ENCODE measurements around the gene NIPSNAP2.
"Not testable (repeated sequence)": the region's sequence is repeated elsewhere in the genome, so short reads cannot be mapped to it uniquely, and the experiment has no call there.

NIPSNAP2 gene

GRCh38 chr7:55996856-55997500, 32.6 kb downstream of the NIPSNAP2 start:
- POLR2A ChIA-PET = no interaction called here
- TF ChIP-seq TARDBP (IDR thresholded peaks at IDR 0.05) = no peak
- no peak for TF ChIP-seq CTBP1 (IDR thresholded peaks at IDR 0.05; ENCODE audit: borderline replicate concordance)
- TF ChIP-seq L3MBTL2 (conservative IDR thresholded peaks at IDR 0.05) = no peak
- TF ChIP-seq ZNF384 (IDR thresholded peaks at IDR 0.05) = no peak
- no peak for TF ChIP-seq SUZ12 (IDR thresholded peaks at IDR 0.05)
- no peak for TF ChIP-seq HDGF (IDR thresholded peaks at IDR 0.05; ENCODE audit: borderline replicate concordance)
- TF ChIP-seq ELF4 (IDR thresholded peaks at IDR 0.05) = no peak
- no peak for TF ChIP-seq FOXK2 (IDR thresholded peaks at IDR 0.05)
- TF ChIP-seq FOXM1 (IDR thresholded peaks at IDR 0.05; ENCODE audit: borderline replicate concordance) = no peak
- CTCF ChIA-PET = no interaction called here
- no peak for DNase-seq (ENCODE audit: extremely low spot score)

- TF ChIP-seq HDGF (IDR thresholded peaks at IDR 0.05; ENCODE audit: borderline replicate concordance) (no peak), NFRKB (IDR thresholded peaks at IDR 0.05) (no peak), LEF1 (IDR thresholded peaks at IDR 0.05; ENCODE audit: borderline replicate concordance) (no peak), L3MBTL2 (conservative IDR thresholded peaks at IDR 0.05) (no peak), FOXA1 (IDR thresholded peaks at IDR 0.05) (no peak), PKNOX1 (IDR thresholded peaks at IDR 0.05) (no peak), SUZ12 (IDR thresholded peaks at IDR 0.05) (no peak), FOXM1 (IDR thresholded peaks at IDR 0.05; ENCODE audit: borderline replicate concordance) (no peak), CTBP1 (IDR thresholded peaks at IDR 0.05; ENCODE audit: borderline replicate concordance) (no peak), FOXK2 (IDR thresholded peaks at IDR 0.05) (no peak), TARDBP (IDR thresholded peaks at IDR 0.05) (no peak), BHLHE40 (IDR thresholded peaks at IDR 0.05; ENCODE audit: borderline replicate concordance) (no peak), ELF4 (IDR thresholded peaks at IDR 0.05) (no peak), ZNF384 (IDR thresholded peaks at IDR 0.05) (no peak), SP1 (IDR thresholded peaks at IDR 0.05) (no peak), ARNT (IDR thresholded peaks at IDR 0.05) (no peak)
- CTCF ChIA-PET = interaction anchor here (0.6 kb wide), 1 partner anchor 17 kb away, joined by 3 read pairs; no protein-coding TSS in a partner anchor
- POLR2A ChIA-PET = no interaction called here
- DNase-seq (ENCODE audit: extremely low spot score) = no peak
Measured at GRCh38 chr7:56003749-56004148, 39.4 kb downstream of the NIPSNAP2 start.

GRCh38 chr7:56007167-56007652, 42.8 kb downstream of the NIPSNAP2 start:
- ChIA-PET POLR2A (interaction anchor here (0.6 to 1.0 kb wide), 3 partner anchors 44 to 641 kb away, joined by 3 to 4 read pairs (median 3); partner anchors contain the start of genes CCT6A and PSPH), CTCF (interaction anchor here (0.7 kb wide), 1 partner anchor 11 kb away, joined by 3 read pairs; no protein-coding TSS in a partner anchor)
- TF ChIP-seq SUZ12 (IDR thresholded peaks at IDR 0.05) (no peak), ZNF384 (IDR thresholded peaks at IDR 0.05) (peak; percentile 67; the same call in 1 of the 2 replicates)
- peak; percentile 12 for DNase-seq (ENCODE audit: extremely low spot score)

GRCh38 chr7:56007891-56008290, 43.5 kb downstream of the NIPSNAP2 start:
- ChIA-PET CTCF (no interaction called here), POLR2A (interaction anchor here (1.0 to 2.0 kb wide), 3 partner anchors 43 to 642 kb away, joined by 3 to 5 read pairs (median 4); partner anchors contain the start of genes CCT6A, PSPH and SUMF2)
- TF ChIP-seq NFRKB (IDR thresholded peaks at IDR 0.05) = no peak
- no peak for TF ChIP-seq FOXA1 (IDR thresholded peaks at IDR 0.05)
- no peak for TF ChIP-seq ELF4 (IDR thresholded peaks at IDR 0.05)
- no peak for TF ChIP-seq SP1 (IDR thresholded peaks at IDR 0.05)
- no peak for TF ChIP-seq FOXK2 (IDR thresholded peaks at IDR 0.05)
- TF ChIP-seq LEF1 (IDR thresholded peaks at IDR 0.05; ENCODE audit: borderline replicate concordance) = no peak
- no peak for TF ChIP-seq HDGF (IDR thresholded peaks at IDR 0.05; ENCODE audit: borderline replicate concordance)
- no peak for TF ChIP-seq CTBP1 (IDR thresholded peaks at IDR 0.05; ENCODE audit: borderline replicate concordance)
- TF ChIP-seq ZNF384 (IDR thresholded peaks at IDR 0.05) = no peak
- TF ChIP-seq FOXM1 (IDR thresholded peaks at IDR 0.05; ENCODE audit: borderline replicate concordance) = no peak
- no peak for TF ChIP-seq ARNT (IDR thresholded peaks at IDR 0.05)
- TF ChIP-seq SUZ12 (IDR thresholded peaks at IDR 0.05) = no peak
- TF ChIP-seq L3MBTL2 (conservative IDR thresholded peaks at IDR 0.05) = no peak
- no peak for DNase-seq (ENCODE audit: extremely low spot score)

- ChIA-PET POLR2A (interaction anchor here (1.0 to 2.0 kb wide), 2 partner anchors 55 to 96 kb away, joined by 3 to 5 read pairs; partner anchors contain the start of genes CHCHD2 and SUMF2), CTCF (interaction anchor here (0.8 kb wide), 1 partner anchor 31 kb away, joined by 6 read pairs; no protein-coding TSS in a partner anchor)
Measured at GRCh38 chr7:56009695-56010094, 45.3 kb downstream of the NIPSNAP2 start.

GRCh38 chr7:56017015-56017414, 52.6 kb downstream of the NIPSNAP2 start:
- CTCF ChIA-PET = interaction anchor here (0.6 kb wide), 1 partner anchor 81 kb away, joined by 3 read pairs; no protein-coding TSS in a partner anchor
- DNase-seq (ENCODE audit: extremely low spot score); POLR2A ChIA-PET: not testable (repeated sequence)

More at GRCh38 chr7:56009695-56010094, 45.3 kb downstream of the NIPSNAP2 start:
- TF ChIP-seq ARNT (IDR thresholded peaks at IDR 0.05) = no peak
- no peak for TF ChIP-seq FOXK2 (IDR thresholded peaks at IDR 0.05)
- TF ChIP-seq PKNOX1 (IDR thresholded peaks at IDR 0.05) = no peak
- TF ChIP-seq ZNF384 (IDR thresholded peaks at IDR 0.05) = no peak
- TF ChIP-seq TARDBP (IDR thresholded peaks at IDR 0.05) = no peak
- no peak for TF ChIP-seq FOXM1 (IDR thresholded peaks at IDR 0.05; ENCODE audit: borderline replicate concordance)
- TF ChIP-seq BHLHE40 (IDR thresholded peaks at IDR 0.05; ENCODE audit: borderline replicate concordance) = no peak
- no peak for TF ChIP-seq ELF4 (IDR thresholded peaks at IDR 0.05)
- DNase-seq (ENCODE audit: extremely low spot score) = no peak

- POLR2A ChIA-PET = no interaction called here
- CTCF ChIA-PET = no interaction called here
- DNase-seq (ENCODE audit: extremely low spot score) = no peak
- no peak for TF ChIP-seq LEF1 (IDR thresholded peaks at IDR 0.05; ENCODE audit: borderline replicate concordance)
- TF ChIP-seq SUZ12 (IDR thresholded peaks at IDR 0.05) = no peak
- no peak for TF ChIP-seq PKNOX1 (IDR thresholded peaks at IDR 0.05)
- no peak for TF ChIP-seq BHLHE40 (IDR thresholded peaks at IDR 0.05; ENCODE audit: borderline replicate concordance)
- TF ChIP-seq ZNF384 (IDR thresholded peaks at IDR 0.05) = no peak
- no peak for TF ChIP-seq L3MBTL2 (conservative IDR thresholded peaks at IDR 0.05)
- no peak for TF ChIP-seq FOXK2 (IDR thresholded peaks at IDR 0.05)
- no peak for TF ChIP-seq ARNT (IDR thresholded peaks at IDR 0.05)
- no peak for TF ChIP-seq NFRKB (IDR thresholded peaks at IDR 0.05)
- no peak for TF ChIP-seq TARDBP (IDR thresholded peaks at IDR 0.05)
Measured at GRCh38 chr7:56019501-56019900, 55.1 kb downstream of the NIPSNAP2 start.
